ENCODE results near the gene SREBF1.

Gene SREBF1

GRCh38 chr17:17792037-17792550 is 44.7 kb downstream of the SREBF1 start:
- H3K36me3 ChIP-seq (replicated peaks) = peaks cover 29% of the 10 kb centered on the region
- no peaks in the 10 kb centered on the region for H3K4me1 ChIP-seq
- no peak overlapping the region for H3K4me3 ChIP-seq
- H3K27me3 ChIP-seq (ENCODE audit: low read depth) = no peaks in the 10 kb centered on the region
- DNase-seq (ENCODE audit: low spot score in 2 of 2) = no peak
- H3K9me3 ChIP-seq = no peaks in the 10 kb centered on the region
- in situ Hi-C loops (cut with MboI; ENCODE audit: low sequenced_read_pairs) = no loop called here

GRCh38 chr17:17790637-17791464 is 45.9 kb downstream of the SREBF1 start:
- peaks cover 22% of the 10 kb centered on the region for H3K36me3 ChIP-seq (replicated peaks)
- in situ Hi-C loops (cut with MboI; ENCODE audit: low sequenced_read_pairs) = no loop called here
- no peaks in the 10 kb centered on the region for H3K27me3 ChIP-seq (ENCODE audit: low read depth)
- no peaks in the 10 kb centered on the region for H3K4me1 ChIP-seq
- no peak for DNase-seq (ENCODE audit: low spot score in 2 of 2)
- no peak overlapping the region for H3K4me3 ChIP-seq
- no peaks in the 10 kb centered on the region for H3K9me3 ChIP-seq

GRCh38 chr17:17789828-17790636 is 46.8 kb downstream of the SREBF1 start:
- no peak for DNase-seq (ENCODE audit: low spot score in 2 of 2)
- in situ Hi-C loops (cut with MboI; ENCODE audit: low sequenced_read_pairs) = no loop called here
- Histone ChIP-seq H3K36me3 (replicated peaks) (peaks cover 14% of the 10 kb centered on the region; the same call in 1 of the 2 replicates), H3K4me1 (no peaks in the 10 kb centered on the region), H3K27me3 (ENCODE audit: low read depth) (no peaks in the 10 kb centered on the region), H3K9me3 (no peaks in the 10 kb centered on the region), H3K4me3 (no peak overlapping the region)

GRCh38 chr17:17789410-17789809 is 47.4 kb downstream of the SREBF1 start:
- H3K36me3 ChIP-seq (replicated peaks) = peaks cover 14% of the 10 kb centered on the region; the same call in 1 of the 2 replicates
- in situ Hi-C loops (cut with MboI; ENCODE audit: low sequenced_read_pairs) = no loop called here
- H3K9me3 ChIP-seq = no peaks in the 10 kb centered on the region
- H3K27me3 ChIP-seq (ENCODE audit: low read depth) = no peaks in the 10 kb centered on the region
- no peak for DNase-seq (ENCODE audit: low spot score in 2 of 2)
- H3K4me3 ChIP-seq = no peak overlapping the region
- peaks cover 1% of the 10 kb centered on the region for H3K4me1 ChIP-seq

- Histone ChIP-seq H3K4me3 (no peak overlapping the region), H3K9me3 (no peaks in the 10 kb centered on the region), H3K27me3 (ENCODE audit: low read depth) (no peaks in the 10 kb centered on the region), H3K4me1 (peaks cover 6% of the 10 kb centered on the region), H3K36me3 (replicated peaks) (peaks cover 9% of the 10 kb centered on the region; the same call in 1 of the 2 replicates)
- in situ Hi-C loops (cut with MboI; ENCODE audit: low sequenced_read_pairs) = no loop called here
- DNase-seq (ENCODE audit: low spot score in 2 of 2) = no peak
Measured at GRCh38 chr17:17788967-17789366, 47.8 kb downstream of the SREBF1 start.

GRCh38 chr17:17787568-17787967 is 49.2 kb downstream of the SREBF1 start:
- H3K4me1 ChIP-seq = peaks cover 11% of the 10 kb centered on the region
- H3K4me3 ChIP-seq = no peak overlapping the region
- no peaks in the 10 kb centered on the region for H3K27me3 ChIP-seq (ENCODE audit: low read depth)
- H3K9me3 ChIP-seq = no peaks in the 10 kb centered on the region
- no peak for DNase-seq (ENCODE audit: low spot score in 2 of 2)
- in situ Hi-C loops (cut with MboI; ENCODE audit: low sequenced_read_pairs) = no loop called here
- H3K36me3 ChIP-seq (replicated peaks) = no peaks in the 10 kb centered on the region

GRCh38 chr17:17786998-17787397 is 49.8 kb downstream of the SREBF1 start:
- H3K36me3 ChIP-seq (replicated peaks) = no peaks in the 10 kb centered on the region
- in situ Hi-C loops (cut with MboI; ENCODE audit: low sequenced_read_pairs) = no loop called here
- no peak overlapping the region for H3K4me3 ChIP-seq
- H3K9me3 ChIP-seq = no peaks in the 10 kb centered on the region
- H3K4me1 ChIP-seq = peaks cover 11% of the 10 kb centered on the region
- no peaks in the 10 kb centered on the region for H3K27me3 ChIP-seq (ENCODE audit: low read depth)
- DNase-seq (ENCODE audit: low spot score in 2 of 2) = no peak

GRCh38 chr17:17785407-17785806 is 51.4 kb downstream of the SREBF1 start:
- in situ Hi-C loops (cut with MboI; ENCODE audit: low sequenced_read_pairs) = no loop called here
- DNase-seq (ENCODE audit: low spot score in 2 of 2) = no peak
- Histone ChIP-seq H3K4me3 (no peak overlapping the region), H3K27me3 (ENCODE audit: low read depth) (no peaks in the 10 kb centered on the region), H3K4me1 (peaks cover 26% of the 10 kb centered on the region), H3K36me3 (replicated peaks) (no peaks in the 10 kb centered on the region), H3K9me3 (no peaks in the 10 kb centered on the region)

GRCh38 chr17:17784657-17785267 is 52.0 kb downstream of the SREBF1 start:
- no peak overlapping the region for H3K4me3 ChIP-seq
- peak in 1 of 2 experiments; percentile 54 for DNase-seq (ENCODE audit: low spot score in 2 of 2)

GRCh38 chr17:17783825-17784656 is 52.7 kb downstream of the SREBF1 start:
- Histone ChIP-seq H3K4me3 (peak overlapping the region; percentile 27), H3K36me3 (replicated peaks) (no peaks in the 10 kb centered on the region), H3K27me3 (ENCODE audit: low read depth) (no peaks in the 10 kb centered on the region), H3K9me3 (no peaks in the 10 kb centered on the region), H3K4me1 (peaks cover 26% of the 10 kb centered on the region)
- DNase-seq (ENCODE audit: low spot score in 2 of 2) = peak; percentile 63 to 75
- in situ Hi-C loops (cut with MboI; ENCODE audit: low sequenced_read_pairs) = no loop called here

More at GRCh38 chr17:17784657-17785267, 52.0 kb downstream of the SREBF1 start:
- in situ Hi-C loops (cut with MboI; ENCODE audit: low sequenced_read_pairs) = no loop called here
- Histone ChIP-seq H3K36me3 (replicated peaks) (no peaks in the 10 kb centered on the region), H3K9me3 (no peaks in the 10 kb centered on the region), H3K4me1 (peaks cover 26% of the 10 kb centered on the region), H3K27me3 (ENCODE audit: low read depth) (no peaks in the 10 kb centered on the region)

GRCh38 chr17:17783116-17783824 is 53.5 kb downstream of the SREBF1 start:
- Histone ChIP-seq H3K4me3 (peak overlapping the region; percentile 27), H3K9me3 (no peaks in the 10 kb centered on the region), H3K4me1 (peaks cover 26% of the 10 kb centered on the region), H3K27me3 (ENCODE audit: low read depth) (no peaks in the 10 kb centered on the region), H3K36me3 (replicated peaks) (no peaks in the 10 kb centered on the region)
- in situ Hi-C loops (cut with MboI; ENCODE audit: low sequenced_read_pairs) = no loop called here
- DNase-seq (ENCODE audit: low spot score in 2 of 2) = peak; percentile 55 to 83

- in situ Hi-C loops (cut with MboI; ENCODE audit: low sequenced_read_pairs) = no loop called here
- Histone ChIP-seq H3K4me3 (peak overlapping the region; percentile 27), H3K9me3 (no peaks in the 10 kb centered on the region), H3K27me3 (ENCODE audit: low read depth) (no peaks in the 10 kb centered on the region), H3K4me1 (peaks cover 26% of the 10 kb centered on the region), H3K36me3 (replicated peaks) (no peaks in the 10 kb centered on the region)
- peak; percentile 20 to 60 for DNase-seq (ENCODE audit: low spot score in 2 of 2)
Measured at GRCh38 chr17:17782523-17783115, 54.2 kb downstream of the SREBF1 start.
